ENCODE data around the gene SLC12A3. TPM values are rescaled to one million over a fixed set of nuclear protein-coding genes. Genes with fewer than 3 reads are reported as not detected.
"Not testable (repeated sequence)": the region's sequence is repeated elsewhere in the genome, so short reads cannot be mapped to it uniquely, and the experiment has no call there.

SLC12A3 gene
- total RNA-seq, 4 donors from 2014 or later: not detected

DNA sequence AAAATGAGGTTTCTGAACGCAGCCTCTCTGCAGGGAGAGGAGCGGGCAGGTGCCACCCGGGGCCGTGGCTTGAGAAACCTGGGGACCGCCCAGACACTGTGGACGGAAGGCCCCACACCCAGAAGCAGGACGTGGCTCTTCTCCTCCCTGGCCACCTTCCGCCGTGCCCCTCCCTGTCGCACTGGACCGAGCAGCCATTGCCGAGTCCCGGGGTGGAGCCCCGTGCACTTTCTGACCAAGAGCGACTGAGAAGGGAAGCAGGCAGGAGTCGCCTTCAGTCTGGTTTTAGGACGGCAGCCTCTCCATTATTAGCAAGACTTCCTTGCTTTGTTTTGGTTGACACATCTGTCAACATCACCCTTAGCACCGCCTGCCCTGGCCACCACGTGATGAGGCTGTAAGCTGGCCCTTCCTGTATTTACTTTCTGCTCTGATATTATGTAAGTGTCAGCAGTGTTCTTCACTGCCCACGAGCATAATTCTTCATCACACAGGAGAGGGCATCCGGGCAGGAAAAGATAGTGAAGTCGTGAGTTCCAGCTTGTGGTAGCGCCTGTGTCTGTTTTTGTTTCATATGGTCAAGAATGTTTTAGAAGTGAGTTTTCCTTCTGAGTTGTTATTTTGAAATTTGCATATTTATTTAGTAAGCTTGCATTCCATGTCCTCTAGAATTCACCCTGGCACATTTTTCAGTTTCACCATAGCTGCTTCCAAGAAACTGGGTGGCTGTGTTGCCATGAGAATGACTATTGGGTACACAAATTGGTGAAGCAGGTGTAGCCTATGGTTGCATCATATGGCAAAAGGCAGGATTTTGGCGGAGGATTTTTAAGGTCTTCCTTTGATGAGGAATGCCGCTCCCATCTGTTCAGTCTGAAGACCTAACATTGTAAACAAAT, 68.0 kb downstream of the SLC12A3 start:
- WGBS, 2 donors (ENCODE audit: low coverage in 1 of 2): 7 to 25% methylated on average over 2 to 8 of the region's 25 CpGs
- no peaks in the 10 kb centered on the region for H3K9me3 ChIP-seq
- peak overlapping the region; percentile 92 to 100 for H3K4me3 ChIP-seq
- peaks cover 5 to 56% (median 20%) of the 10 kb centered on the region in 3 donors for H3K4me1 ChIP-seq
- H3K27me3 ChIP-seq: no peaks in the 10 kb centered on the region
- peaks cover 4 to 30% of the 10 kb centered on the region in 2 donors for H3K36me3 ChIP-seq
- TF ChIP-seq EP300 (IDR thresholded peaks at IDR 0.05): no peak
- peak; percentile 56 for TF ChIP-seq POLR2AphosphoS5 (IDR thresholded peaks at IDR 0.05)
- peak; percentile 49 to 55 for TF ChIP-seq POLR2A (IDR thresholded peaks at IDR 0.05)
- TF ChIP-seq, protein P1, sequence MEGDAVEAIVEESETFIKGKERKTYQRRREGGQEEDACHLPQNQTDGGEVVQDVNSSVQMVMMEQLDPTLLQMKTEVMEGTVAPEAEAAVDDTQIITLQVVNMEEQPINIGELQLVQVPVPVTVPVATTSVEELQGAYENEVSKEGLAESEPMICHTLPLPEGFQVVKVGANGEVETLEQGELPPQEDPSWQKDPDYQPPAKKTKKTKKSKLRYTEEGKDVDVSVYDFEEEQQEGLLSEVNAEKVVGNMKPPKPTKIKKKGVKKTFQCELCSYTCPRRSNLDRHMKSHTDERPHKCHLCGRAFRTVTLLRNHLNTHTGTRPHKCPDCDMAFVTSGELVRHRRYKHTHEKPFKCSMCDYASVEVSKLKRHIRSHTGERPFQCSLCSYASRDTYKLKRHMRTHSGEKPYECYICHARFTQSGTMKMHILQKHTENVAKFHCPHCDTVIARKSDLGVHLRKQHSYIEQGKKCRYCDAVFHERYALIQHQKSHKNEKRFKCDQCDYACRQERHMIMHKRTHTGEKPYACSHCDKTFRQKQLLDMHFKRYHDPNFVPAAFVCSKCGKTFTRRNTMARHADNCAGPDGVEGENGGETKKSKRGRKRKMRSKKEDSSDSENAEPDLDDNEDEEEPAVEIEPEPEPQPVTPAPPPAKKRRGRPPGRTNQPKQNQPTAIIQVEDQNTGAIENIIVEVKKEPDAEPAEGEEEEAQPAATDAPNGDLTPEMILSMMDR (IDR thresholded peaks at IDR 0.05): peak in 1 of 4 experiments; percentile 33
- H3K27ac ChIP-seq: peak overlapping the region; percentile 94 to 100 (median 99)
- peak; percentile 69 for ATAC-seq

GRCh38 chr16:56933828-56934598, 69.0 kb downstream of the SLC12A3 start:
- Histone ChIP-seq H3K27me3 (no peaks in the 10 kb centered on the region), H3K9me3 (no peaks in the 10 kb centered on the region), H3K36me3 (peaks cover 9 to 41% of the 10 kb centered on the region in 2 donors), H3K27ac (peak overlapping the region; percentile 94 to 100 (median 99)), H3K4me3 (peak overlapping the region; percentile 92 to 100), H3K4me1 (peaks cover 5 to 64% (median 20%) of the 10 kb centered on the region in 3 donors)
- no peak for ATAC-seq
- TF ChIP-seq EP300 (IDR thresholded peaks at IDR 0.05) (no peak), POLR2AphosphoS5 (IDR thresholded peaks at IDR 0.05) (no peak), POLR2A (IDR thresholded peaks at IDR 0.05) (no peak)
- TF ChIP-seq, protein P1 (IDR thresholded peaks at IDR 0.05): no peak
- 15 to 23% methylated on average over 8 of the region's 8 CpGs for WGBS, 2 donors (ENCODE audit: low coverage in 1 of 2)

- not testable (repeated sequence) for H3K9me3 ChIP-seq, ATAC-seq, H3K27me3 ChIP-seq
- WGBS, 2 donors (ENCODE audit: low coverage in 1 of 2): 38 to 52% methylated on average over 5 to 7 of the region's 8 CpGs
- Histone ChIP-seq H3K4me1 (peaks cover 5 to 71% (median 20%) of the 10 kb centered on the region in 3 donors), H3K27ac (peak overlapping the region in 1 of 4 donors; percentile 100), H3K4me3 (peak overlapping the region in 1 of 2 donors; percentile 100), H3K36me3 (peaks cover 15 to 47% of the 10 kb centered on the region in 2 donors)
Observed at GRCh38 chr16:56934599-56935145, 69.7 kb downstream of the SLC12A3 start.

DNA sequence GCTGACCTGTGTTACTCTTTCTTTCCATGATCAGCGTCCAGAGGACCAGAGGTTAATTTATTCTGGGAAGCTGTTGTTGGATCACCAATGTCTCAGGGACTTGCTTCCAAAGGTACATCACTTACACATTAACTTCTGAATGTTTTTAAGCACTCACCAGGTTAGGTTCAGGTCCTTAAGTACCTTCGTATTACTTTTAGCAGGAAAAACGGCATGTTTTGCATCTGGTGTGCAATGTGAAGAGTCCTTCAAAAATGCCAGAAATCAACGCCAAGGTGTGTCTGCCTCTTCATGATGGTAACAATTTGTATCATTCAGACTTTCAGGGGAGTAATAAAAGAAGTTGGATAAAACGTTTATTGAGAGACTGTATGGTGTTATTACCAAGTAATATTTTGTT, 70.2 kb downstream of the SLC12A3 start:
- TF ChIP-seq, protein P1 (IDR thresholded peaks at IDR 0.05): no peak
- TF ChIP-seq EP300 (IDR thresholded peaks at IDR 0.05) (no peak), POLR2AphosphoS5 (IDR thresholded peaks at IDR 0.05) (no peak), POLR2A (IDR thresholded peaks at IDR 0.05) (no peak)
- no peak for ATAC-seq
- Histone ChIP-seq H3K27me3 (no peaks in the 10 kb centered on the region), H3K27ac (peak overlapping the region in 1 of 4 donors; percentile 17), H3K9me3 (no peaks in the 10 kb centered on the region), H3K36me3 (peaks cover 18 to 53% of the 10 kb centered on the region in 2 donors), H3K4me1 (peaks cover 5 to 71% (median 20%) of the 10 kb centered on the region in 3 donors), H3K4me3 (peak overlapping the region in 1 of 2 donors; percentile 100)
- WGBS, 2 donors (ENCODE audit: low coverage in 1 of 2): 34 to 36% methylated on average over 5 of the region's 5 CpGs

- H3K36me3 ChIP-seq: peaks cover 18 to 66% of the 10 kb centered on the region in 2 donors
- WGBS, 2 donors (ENCODE audit: low coverage in 1 of 2): 54 to 57% methylated on average over 5 of the region's 5 CpGs
- no peak for ATAC-seq
- TF ChIP-seq POLR2AphosphoS5 (IDR thresholded peaks at IDR 0.05): no peak
- peaks cover 5 to 61% (median 16%) of the 10 kb centered on the region in 3 donors for H3K4me1 ChIP-seq
- H3K9me3 ChIP-seq: no peaks in the 10 kb centered on the region
- no peak overlapping the region for H3K4me3 ChIP-seq
- no peaks in the 10 kb centered on the region for H3K27me3 ChIP-seq
- H3K27ac ChIP-seq: no peak overlapping the region
Observed at GRCh38 chr16:56936491-56936890, 71.5 kb downstream of the SLC12A3 start.

Measured in gastroesophageal sphincter (tissue), 4 donors.